ENCODE measurements around the gene PERP. TPM values are rescaled to one million over a fixed set of nuclear protein-coding genes. Genes with fewer than 3 reads are reported as not detected.

The PERP gene
- total and polyA plus RNA-seq, 2 of the 8 experiments (the other 6 are each of a cell fraction or from before 2014, with no cell fraction given), result 21.0 to 26.7 TPM

DNA sequence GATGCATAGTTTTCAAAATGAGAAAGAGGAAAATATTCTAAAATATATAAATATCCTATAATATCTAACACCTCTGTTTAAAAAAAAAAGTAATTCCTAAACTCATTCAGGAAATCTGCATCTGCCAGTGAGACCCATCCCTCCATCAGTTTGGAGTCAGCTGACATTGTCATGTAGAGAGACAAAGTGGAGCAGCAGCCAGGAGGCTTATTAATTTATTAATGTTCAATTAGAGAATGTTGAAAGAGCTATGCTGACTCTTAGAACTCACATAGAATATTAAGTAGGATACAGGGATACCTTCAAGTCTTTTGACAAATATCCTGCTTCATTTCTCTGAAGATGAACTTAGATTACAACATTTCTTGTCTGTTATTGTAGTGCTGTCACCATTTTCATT, 12.8 kb upstream of the PERP start:
- no peak for DNase-seq (ENCODE audit: low read depth in 1 of 2, low spot score in 2 of 2)
- no peaks in the 10 kb centered on the region for H3K36me3 ChIP-seq (ENCODE audit: control insufficient read depth in 2 of 4, insufficient read depth in 4 of 4, low read length in 3 of 4)
- no peak overlapping the region for H3K9ac ChIP-seq (replicated peaks in 1 of 4; ENCODE audit: extremely low read depth in 1 of 4, low read depth in 3 of 4, low read length in 3 of 4)
- H2BK15ac ChIP-seq (ENCODE audit: low read length), result no peak overlapping the region
- H3K4me3 ChIP-seq (ENCODE audit: extremely low read depth in 1 of 4, insufficient read depth in 2 of 4, low read depth in 3 of 4, low read length in 4 of 4), result no peak overlapping the region
- H3K79me1 ChIP-seq (ENCODE audit: low read depth, low read length), result no peaks in the 10 kb centered on the region
- H2BK20ac ChIP-seq (ENCODE audit: low read length), result no peak overlapping the region
- no peak overlapping the region for H4K5ac ChIP-seq (ENCODE audit: insufficient read length, low read depth, low read length)
- H3K14ac ChIP-seq (ENCODE audit: insufficient read length), result no peak overlapping the region
- ChIA-PET POLR2A (ENCODE audit: partially characterized antibody) (no interaction called here), CTCF (ENCODE audit: partially characterized antibody) (interaction anchor here (0.7 to 7.1 kb wide), 8 partner anchors 11 to 572 kb away, joined by 3 to 111 read pairs (median 4); no protein-coding TSS in a partner anchor)
- H4K20me1 ChIP-seq (replicated peaks in 1 of 2; ENCODE audit: control insufficient read depth in 1 of 2, insufficient read depth in 2 of 2, low read length in 2 of 2), result no peaks in the 10 kb centered on the region
- H2AK5ac ChIP-seq (ENCODE audit: low read depth, low read length), result no peak overlapping the region
- no peak for FAIRE-seq
- no peak overlapping the region for H2BK12ac ChIP-seq (ENCODE audit: low read depth, low read length)
- no peaks in the 10 kb centered on the region for H3K23me2 ChIP-seq (ENCODE audit: low read depth, low read length)
- H3K23ac ChIP-seq (ENCODE audit: insufficient read length), result no peak overlapping the region
- H3K27me3 ChIP-seq (replicated peaks in 1 of 4; ENCODE audit: control insufficient read depth in 3 of 4, extremely low read depth in 1 of 4, insufficient read depth in 3 of 4, low read length in 3 of 4), result no peaks in the 10 kb centered on the region
- H3K9me3 ChIP-seq (ENCODE audit: insufficient read depth in 2 of 2, low read depth in 1 of 2, low read length in 1 of 2), result peaks cover 2 to 4% of the 10 kb centered on the region in 2 experiments; a peak in 2 of 4 replicates
- no peak overlapping the region for H2BK120ac ChIP-seq (replicated peaks; ENCODE audit: low read depth, low read length)
- H4K8ac ChIP-seq (ENCODE audit: extremely low read depth, insufficient read depth, low read length), result no peak overlapping the region
- H3K4ac ChIP-seq (replicated peaks; ENCODE audit: insufficient read length, low read depth, low read length), result no peak overlapping the region
- H4K91ac ChIP-seq (replicated peaks; ENCODE audit: insufficient read length, low read length), result no peak overlapping the region
- no peak overlapping the region for H3K27ac ChIP-seq (ENCODE audit: low read depth, low read length)
- no peaks in the 10 kb centered on the region for H3K79me2 ChIP-seq (ENCODE audit: control insufficient read depth in 1 of 2, insufficient read depth in 2 of 2, low read length in 2 of 2)
- no peak overlapping the region for H2BK5ac ChIP-seq (ENCODE audit: low read depth, low read length)
- no peak overlapping the region for H3K4me2 ChIP-seq (ENCODE audit: insufficient read depth in 1 of 2, low read depth in 2 of 2, low read length in 2 of 2)
- no peak overlapping the region for H3K56ac ChIP-seq (replicated peaks; ENCODE audit: insufficient read length, low read depth, low read length)
- H3K18ac ChIP-seq (ENCODE audit: extremely low read depth, low read length), result no peak overlapping the region
- no peak overlapping the region for H2AFZ ChIP-seq (ENCODE audit: low read length)
- peaks cover 0 to 3% (median 2%) of the 10 kb centered on the region in 4 experiments; a peak in 3 of 7 replicates for H3K4me1 ChIP-seq (replicated peaks in 1 of 4; ENCODE audit: control insufficient read depth in 3 of 4, insufficient read depth in 4 of 4, low read length in 3 of 4)
- TF ChIP-seq, protein P1, sequence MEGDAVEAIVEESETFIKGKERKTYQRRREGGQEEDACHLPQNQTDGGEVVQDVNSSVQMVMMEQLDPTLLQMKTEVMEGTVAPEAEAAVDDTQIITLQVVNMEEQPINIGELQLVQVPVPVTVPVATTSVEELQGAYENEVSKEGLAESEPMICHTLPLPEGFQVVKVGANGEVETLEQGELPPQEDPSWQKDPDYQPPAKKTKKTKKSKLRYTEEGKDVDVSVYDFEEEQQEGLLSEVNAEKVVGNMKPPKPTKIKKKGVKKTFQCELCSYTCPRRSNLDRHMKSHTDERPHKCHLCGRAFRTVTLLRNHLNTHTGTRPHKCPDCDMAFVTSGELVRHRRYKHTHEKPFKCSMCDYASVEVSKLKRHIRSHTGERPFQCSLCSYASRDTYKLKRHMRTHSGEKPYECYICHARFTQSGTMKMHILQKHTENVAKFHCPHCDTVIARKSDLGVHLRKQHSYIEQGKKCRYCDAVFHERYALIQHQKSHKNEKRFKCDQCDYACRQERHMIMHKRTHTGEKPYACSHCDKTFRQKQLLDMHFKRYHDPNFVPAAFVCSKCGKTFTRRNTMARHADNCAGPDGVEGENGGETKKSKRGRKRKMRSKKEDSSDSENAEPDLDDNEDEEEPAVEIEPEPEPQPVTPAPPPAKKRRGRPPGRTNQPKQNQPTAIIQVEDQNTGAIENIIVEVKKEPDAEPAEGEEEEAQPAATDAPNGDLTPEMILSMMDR (IDR thresholded peaks at IDR 0.05; ENCODE audit: control extremely low read depth in 1 of 3, insufficient read depth in 1 of 3, low read depth in 1 of 3, low read length in 3 of 3), result no peak
- TF ChIP-seq JUN (IDR thresholded peaks at IDR 0.05; ENCODE audit: low read depth, low read length) (no peak), SUZ12 (IDR thresholded peaks at IDR 0.05; ENCODE audit: low read length) (no peak), RNF2 (IDR thresholded peaks at IDR 0.05; ENCODE audit: borderline replicate concordance, low read depth, low read length, missing control alignments, poor library complexity, severe bottlenecking) (no peak), ASH2L (IDR thresholded peaks at IDR 0.05; ENCODE audit: low read length) (no peak)
